ENCODE results near the gene TIPARP.
A peak's percentile ranks its signal among the peaks of the same experiment; 100 is the strongest.
"Not testable (repeated sequence)": the region's sequence is repeated elsewhere in the genome, so short reads cannot be mapped to it uniquely, and the experiment has no call there.

Gene TIPARP

DNA sequence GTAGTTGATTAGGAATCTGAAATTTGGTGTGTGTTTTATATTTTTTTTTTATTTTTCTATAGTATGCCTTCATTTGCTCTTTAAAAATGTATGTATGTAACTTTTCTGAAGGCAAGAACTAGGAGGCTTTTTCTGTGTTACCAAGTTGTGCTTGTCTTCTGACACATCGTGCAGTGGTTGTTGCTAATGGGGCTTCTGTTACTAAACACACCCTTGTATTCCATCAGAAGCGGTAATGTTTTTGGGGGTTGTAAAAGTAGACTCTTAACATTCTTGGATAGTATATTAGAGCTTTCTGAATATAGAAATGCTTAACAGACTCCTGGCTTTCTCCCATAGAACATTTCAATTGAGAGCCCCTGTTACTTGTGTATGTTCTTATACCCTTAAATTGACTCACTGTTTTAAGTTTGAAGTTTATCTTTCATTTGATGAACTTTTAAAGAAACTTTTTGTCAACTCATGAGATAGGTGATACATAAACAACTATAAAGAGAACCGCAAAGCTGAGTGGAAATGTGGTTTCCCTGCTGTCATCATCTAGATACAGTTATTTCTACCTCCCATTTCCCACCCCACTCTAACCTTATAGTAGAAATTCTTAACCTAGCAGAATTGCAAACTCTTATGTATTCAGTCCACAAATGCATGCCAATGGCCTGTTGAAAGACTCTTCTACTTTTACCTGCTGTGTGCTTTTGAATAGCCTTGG lies 2.5 kb downstream of the TIPARP start:
- DNase-seq (ENCODE audit: low read depth): peak; percentile 27

DNA sequence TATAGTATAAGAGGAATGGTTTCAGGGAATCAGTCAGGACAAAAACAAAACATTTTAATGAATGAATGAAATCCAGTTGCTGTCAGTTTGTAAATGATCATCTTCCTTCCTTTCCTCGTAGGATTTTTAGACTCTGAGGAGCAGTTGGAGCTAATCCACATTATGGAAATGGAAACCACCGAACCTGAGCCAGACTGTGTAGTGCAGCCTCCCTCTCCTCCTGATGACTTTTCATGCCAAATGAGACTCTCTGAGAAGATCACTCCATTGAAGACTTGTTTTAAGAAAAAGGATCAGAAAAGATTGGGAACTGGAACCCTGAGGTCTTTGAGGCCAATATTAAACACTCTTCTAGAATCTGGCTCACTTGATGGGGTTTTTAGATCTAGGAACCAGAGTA lies 3.1 kb downstream of the TIPARP start:
- DNase-seq (ENCODE audit: low read depth): no peak

DNA sequence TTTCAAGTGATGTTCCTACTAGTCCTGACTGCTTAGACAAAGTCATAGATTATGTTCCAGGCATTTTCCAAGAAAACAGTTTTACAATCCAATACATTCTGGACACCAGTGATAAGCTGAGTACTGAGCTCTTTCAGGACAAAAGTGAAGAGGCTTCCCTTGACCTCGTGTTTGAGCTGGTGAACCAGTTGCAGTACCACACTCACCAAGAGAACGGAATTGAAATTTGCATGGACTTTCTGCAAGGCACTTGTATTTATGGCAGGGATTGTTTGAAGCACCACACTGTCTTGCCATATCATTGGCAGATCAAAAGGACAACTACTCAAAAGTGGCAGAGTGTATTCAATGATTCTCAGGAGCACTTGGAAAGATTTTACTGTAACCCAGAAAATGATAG lies 3.8 kb downstream of the TIPARP start:
- DNase-seq (ENCODE audit: low read depth): no peak

DNA sequence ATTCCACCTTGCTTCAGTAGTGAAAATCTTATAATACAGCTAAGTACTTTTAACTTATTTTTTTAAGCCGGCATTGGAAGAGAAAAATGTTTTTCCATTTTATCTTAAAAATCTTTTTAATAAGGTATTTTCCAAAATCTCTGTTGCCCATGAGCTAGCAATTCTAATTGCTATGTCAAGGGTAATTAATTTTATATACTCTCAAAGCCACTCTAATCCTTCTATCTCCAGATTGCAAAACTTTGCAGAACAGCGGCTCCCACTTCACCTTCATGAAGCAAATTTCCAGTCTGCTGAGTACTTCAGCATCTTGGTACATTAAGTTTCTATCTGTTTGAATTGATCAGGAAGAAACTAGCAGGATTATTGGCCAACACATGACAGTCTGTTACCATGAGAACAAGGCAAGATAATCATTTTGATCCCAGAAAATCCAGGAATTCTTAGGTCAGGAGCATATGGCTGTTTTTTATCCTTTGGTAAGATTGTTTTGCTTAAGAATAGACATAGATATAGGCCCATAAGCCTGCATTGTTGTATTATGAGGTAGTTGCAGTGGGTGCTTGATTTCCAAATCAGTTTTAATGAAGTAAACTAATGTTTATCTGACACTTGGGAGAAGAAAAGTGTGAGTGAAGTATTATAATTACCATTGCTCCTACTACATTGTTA lies 6.0 kb downstream of the TIPARP start:
- no peak for DNase-seq (ENCODE audit: low read depth)

DNA sequence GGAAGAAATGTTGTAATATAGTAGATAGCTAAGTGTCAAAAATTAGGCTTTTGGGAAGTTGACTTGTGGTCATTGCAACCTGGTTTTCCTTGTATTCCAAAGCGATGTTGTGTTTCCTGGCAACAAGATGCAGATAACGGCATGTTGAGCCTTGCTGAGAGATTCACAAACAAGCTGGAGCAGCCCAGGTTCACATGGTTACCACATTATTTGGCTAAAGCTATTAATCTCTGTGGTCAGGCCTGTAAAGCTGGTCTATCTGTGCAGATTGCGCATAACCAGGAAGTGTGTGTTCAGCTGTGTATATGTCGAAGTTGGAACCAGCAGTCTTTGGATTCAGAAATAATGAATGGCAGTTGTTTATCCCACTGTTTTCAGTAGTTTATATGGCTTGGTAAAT lies 6.6 kb downstream of the TIPARP start:
- no peak for DNase-seq (ENCODE audit: low read depth)

DNA sequence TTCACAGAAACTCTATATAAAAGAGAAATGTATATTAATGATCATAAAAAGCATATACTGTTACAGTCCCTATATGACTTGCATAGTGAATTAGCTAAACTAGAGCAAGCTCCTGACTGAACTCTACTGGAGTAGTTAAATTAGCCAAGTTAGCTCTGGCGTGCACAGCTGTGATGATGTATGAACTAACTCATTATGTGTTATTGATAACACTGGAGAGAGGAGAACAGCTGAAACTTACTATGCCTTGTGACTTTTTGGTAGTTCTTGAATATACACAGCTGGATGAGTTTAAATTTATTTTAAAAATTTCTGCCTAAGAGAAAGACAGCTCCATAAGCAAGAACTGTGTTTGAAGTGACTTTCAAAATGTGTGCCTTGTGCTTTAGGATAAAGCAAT lies 8.1 kb downstream of the TIPARP start:
- no peak for DNase-seq (ENCODE audit: low read depth)

DNA sequence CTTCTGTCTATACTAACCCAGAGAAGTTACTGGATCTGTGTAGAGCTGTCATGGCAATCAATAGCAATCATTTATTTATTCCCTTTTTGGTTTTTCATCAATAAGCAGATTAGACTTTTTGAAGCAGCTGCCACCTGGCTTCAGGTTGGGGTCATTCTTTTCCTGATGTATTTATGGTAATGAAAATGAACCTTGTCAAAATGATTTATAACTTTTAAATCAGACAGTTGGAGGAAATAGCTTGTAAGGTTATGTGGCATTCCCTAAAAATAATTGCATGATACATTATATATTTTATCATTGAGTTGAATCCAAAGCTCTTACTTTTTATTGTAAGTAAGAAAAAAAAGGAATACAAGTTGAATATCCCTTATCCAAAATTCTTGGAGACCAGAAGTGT lies 8.6 kb downstream of the TIPARP start:
- no peak for DNase-seq (ENCODE audit: low read depth)

DNA sequence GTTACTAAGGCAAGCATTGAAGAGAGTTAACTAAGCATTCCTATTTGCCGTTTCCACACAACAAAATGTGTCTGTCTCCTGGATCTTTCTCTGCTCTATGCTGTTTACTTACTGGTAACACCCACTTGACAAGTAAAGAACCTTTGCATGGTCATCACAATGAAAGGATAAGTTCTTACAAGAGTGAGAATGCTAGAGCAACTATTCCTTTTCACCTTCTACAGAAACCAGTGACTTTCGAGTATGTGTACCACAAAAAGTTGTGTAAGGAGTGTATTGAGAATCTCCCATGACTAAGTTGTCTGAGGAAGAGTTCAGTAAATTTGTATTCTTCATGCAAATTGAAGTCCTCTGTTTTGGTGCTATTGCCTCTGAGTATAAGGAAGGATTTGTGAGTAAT lies 10.8 kb downstream of the TIPARP start:
- DNase-seq (ENCODE audit: low read depth): no peak

DNA sequence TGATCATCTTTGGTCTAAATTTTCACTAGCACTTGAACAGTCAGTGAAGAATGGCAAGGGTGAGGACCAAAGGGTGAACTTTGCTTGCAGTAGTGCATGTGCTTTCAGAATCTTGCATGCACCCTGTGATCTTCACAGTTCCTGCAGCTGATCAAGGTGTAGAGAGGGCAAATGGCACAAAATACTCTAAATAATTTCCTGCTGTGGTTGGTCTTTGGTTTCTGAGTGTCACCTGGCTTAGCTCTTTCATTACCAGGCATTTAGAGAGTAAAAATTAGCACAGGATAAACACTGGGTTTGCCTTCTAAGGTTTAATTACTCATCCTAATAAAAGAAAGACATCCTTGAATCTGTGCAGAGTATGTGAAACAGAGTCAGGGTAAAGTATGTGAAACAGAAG lies 11.4 kb downstream of the TIPARP start:
- DNase-seq (ENCODE audit: low read depth): no peak

DNA sequence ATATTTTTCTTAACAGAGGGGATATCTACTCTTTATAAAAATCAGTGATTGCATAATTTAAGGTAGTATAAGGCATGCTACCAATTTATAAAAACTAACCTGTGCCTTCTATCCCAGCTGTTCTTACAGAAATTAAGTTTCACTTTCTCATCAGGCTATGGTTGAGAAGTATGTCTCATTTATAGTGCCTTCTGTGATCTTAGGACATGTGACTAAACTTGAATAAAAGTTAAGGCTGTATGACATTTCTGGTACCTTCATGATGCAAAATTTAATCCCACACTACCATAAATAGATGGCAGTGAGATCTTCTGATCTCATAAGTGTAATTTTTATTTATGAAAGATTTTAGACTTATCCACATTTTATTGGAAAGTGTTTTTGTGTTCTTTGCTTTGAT lies 12.6 kb downstream of the TIPARP start:
- no peak for DNase-seq (ENCODE audit: low read depth)

DNA sequence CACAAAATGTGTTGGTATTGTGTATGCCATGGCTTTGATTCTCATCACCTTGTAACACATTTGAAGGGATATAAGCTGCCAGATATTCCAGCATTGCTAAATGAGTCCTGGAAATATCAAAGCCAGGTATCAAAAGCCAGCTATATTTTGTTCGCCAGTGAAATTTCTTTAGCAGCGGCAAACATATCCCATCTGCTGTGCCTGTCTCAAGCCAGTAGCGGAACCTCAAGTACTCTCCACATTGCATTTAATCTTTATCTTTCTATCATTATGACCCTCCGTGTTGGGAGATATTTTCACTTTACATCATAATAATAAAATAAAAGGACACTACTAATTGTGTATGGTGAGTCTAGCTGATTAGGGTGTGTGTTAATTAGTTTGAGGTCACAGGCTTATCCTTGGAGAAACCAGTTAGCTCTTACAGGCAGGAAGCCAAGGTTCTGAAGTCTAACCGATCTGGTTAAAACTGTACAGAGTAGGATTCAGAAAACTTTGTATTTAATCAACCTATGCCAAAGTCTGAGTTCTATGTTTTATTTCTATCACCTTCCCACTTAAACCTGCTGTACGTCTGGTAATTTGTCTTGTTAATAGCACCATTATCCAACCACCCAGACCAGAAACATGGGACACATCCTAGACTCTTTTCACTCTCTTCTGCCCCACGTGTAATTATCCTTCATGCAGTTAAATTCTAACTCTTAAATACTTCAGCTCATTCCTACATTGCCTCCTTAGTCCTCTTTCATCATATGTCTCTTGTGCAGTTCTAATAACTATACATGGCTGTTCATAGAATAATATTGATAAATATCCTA lies 14.5 kb downstream of the TIPARP start:
- DNase-seq (ENCODE audit: low read depth): no peak

DNA sequence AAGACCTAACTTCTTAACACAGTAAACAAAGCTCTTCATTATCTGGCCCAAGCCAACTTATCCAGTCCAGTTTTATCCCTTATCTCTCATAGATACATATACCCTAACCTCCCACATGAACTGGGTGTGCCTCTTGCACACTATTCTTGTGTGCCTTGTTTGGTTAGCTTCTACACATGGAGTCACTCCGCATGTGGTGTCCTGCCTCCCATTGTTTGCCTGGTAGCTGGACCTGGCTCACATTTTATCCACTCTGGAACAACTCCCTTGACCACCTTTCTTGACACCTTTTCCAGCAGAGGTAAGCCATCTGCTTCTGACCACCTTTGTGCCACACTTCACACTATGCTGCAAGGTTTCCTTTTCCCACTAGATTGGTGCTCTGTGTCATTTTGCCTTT lies 15.2 kb downstream of the TIPARP start:
- no peak for DNase-seq (ENCODE audit: low read depth)

DNA sequence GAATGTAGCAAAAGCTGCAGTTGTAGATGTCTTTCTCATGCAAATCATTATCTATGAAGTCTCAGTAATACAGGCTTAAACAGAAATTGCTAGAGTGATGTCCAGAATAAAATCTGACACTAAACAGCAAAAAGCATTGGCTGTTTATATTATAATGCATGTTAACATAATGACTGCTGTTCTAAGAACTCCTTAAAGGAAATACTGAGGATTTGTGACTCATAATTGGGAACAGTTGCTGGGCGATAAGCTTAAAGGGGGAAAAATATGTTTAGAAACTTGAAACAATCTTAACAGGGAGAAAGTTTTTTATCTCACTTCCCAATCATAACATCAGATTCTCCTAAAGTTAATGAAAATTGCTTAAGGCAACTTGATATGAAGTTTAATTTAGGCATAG lies 17.5 kb downstream of the TIPARP start:
- no peak for DNase-seq (ENCODE audit: low read depth)

DNA sequence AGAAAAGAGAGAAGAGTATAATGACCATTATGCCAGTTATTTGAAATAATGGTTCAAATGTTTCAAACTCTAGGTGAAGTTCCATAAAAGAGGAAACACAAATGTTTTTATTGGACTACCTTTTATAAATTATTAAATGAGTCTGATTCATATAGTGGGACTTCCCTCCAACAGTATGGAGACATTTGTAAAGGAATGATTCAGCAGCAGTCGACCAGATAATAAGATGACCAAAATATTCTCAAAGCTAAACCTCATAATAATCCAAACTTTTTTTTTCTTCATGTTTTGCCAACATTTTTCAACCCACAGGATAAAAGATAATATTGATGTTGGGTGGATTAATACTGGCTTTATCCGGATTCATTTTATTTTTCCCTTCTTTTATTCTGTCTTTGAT lies 18.8 kb downstream of the TIPARP start:
- no peak for DNase-seq (ENCODE audit: low read depth)

DNA sequence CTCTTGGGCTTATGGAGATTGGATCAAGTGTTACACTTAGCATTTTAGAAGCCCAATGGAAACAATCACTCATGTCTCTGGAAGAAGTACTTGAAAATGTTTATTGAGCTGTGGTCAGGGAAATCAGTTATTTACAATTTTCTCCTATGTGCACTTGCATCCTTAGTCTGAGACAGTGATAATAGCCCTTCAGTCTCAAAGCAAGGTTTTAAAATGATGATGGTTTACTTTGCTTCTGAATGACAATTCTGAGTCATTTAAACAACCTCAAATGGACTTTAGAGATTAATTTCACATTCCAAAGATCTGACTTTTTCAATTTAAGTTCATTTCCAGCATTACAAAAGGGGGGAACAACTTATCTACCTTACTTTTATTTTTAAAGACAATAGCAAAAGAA lies 20.1 kb downstream of the TIPARP start:
- no peak for DNase-seq (ENCODE audit: low read depth)

DNA sequence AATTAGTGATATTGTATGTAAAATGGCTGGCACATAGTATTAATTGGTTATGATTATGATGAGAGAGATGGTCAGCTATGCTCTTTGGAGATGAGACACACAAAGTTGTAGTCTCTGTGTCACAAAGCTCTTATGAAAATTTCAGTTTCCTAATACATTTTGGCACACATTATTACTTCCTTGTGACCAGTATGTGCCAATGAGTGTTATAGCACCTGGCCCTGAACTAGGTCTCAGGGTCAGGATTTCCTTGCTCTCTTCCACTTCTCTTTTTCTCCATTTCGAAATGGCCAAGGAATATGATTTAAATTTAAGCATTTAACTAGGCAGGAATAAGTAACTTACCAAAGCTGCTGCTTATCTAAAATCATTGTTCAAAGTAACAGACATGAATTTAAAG lies 28.0 kb downstream of the TIPARP start:
- DNase-seq (ENCODE audit: low read depth): no peak

DNA sequence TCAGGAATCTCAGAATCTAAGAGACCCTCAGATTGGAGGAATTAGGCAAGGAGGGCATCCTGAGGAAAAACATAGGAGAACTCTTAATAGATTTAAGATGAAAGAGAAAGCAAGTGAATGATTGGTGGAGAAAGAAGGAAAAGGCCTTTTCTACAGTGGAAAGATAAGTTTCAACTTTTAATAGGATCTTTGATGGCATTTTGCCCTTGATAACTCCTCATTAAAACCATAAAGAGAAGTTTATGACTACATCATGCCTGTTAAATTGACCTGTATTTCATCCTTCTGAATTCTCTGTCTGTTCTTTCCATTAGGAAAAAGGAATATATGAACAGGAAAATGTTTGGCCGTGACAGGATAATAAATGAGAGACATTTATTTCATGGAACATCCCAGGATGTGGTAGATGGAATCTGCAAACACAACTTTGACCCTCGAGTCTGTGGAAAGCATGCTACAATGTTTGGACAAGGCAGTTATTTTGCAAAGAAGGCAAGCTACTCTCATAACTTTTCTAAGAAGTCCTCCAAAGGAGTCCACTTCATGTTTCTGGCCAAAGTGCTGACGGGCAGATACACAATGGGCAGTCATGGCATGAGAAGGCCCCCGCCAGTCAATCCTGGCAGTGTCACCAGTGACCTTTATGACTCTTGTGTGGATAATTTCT lies 30.1 kb downstream of the TIPARP start:
- no peak for DNase-seq (ENCODE audit: low read depth)

DNA sequence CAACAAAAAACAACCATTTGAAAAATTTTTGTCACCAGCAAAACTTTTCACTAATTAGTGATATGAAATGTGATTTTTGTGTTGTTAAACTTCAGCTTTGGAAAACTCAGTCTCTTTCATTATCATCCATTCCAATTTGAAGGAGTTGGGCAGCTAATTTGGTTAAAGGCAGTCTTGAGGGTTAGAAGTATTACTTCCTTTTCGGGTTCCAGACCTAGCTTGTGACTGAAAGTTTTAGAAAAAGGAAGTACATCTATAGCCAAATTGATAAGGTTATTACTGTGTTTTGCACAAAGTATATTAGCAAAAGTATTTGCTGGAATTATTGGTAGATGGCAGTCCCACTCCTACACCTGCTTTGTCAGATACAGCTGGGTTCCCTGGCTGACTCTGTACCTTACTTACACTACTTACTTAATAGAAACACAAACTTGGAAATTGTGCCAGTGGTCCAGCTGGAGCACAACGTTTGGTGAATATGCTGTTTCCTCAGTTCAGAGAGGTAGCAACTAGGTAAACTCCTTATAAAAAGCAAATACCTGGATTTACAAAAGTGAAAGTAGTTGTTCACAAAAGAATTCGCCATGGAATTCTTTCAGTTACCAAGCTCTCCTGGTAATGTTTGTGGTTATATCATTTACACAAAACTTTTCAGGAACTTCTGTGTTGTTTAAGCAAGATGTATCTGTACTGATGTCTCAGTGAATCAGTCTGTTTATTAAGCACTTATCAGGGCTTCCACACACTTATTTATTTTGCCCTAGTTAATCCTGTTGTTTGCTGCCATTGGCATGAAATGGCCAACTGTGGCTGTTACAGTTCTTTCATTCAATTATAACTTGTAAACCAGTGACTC lies 31.6 kb downstream of the TIPARP start:
- DNase-seq (ENCODE audit: low read depth): no peak

DNA sequence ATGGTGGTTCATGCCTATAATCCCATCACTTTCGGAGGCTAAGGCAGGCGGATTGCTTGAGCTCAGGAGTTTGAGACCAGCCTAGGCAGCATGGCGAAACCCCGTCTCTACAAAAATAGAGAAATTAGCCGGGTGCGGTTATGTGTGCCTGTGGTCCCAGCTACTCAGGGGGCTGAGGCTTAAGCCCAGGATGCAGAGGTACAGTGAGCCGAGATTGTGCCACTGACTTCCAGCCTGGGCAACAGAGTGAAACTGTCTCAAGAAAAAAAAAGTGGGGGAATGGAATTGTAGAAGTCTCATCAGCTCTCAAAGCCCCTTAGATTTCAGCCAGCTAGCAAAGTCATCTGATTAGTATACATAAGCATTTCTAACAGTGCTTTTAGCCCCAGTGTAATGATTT lies 33.2 kb downstream of the TIPARP start:
- no peak for DNase-seq (ENCODE audit: low read depth)

DNA sequence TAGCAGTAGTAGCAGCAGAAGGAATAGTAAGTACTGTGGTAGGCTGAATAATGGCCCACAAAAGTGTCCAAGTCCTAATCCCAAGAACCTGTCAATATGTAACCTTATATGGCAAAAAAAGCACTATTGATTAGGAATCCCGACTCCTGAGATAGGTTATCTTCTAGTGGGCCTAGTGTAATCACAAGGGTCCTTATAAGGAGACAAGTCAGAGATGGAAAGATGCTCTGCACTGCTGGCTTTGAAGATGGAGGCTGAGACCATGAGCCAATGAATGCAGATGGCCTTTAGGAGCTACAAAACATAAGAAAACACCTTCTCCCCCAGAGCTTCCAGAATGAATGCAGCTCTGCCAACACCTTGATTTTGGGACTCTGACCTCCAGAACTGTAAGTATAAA lies 36.0 kb downstream of the TIPARP start:
- DNase-seq (ENCODE audit: low read depth): no peak

DNA sequence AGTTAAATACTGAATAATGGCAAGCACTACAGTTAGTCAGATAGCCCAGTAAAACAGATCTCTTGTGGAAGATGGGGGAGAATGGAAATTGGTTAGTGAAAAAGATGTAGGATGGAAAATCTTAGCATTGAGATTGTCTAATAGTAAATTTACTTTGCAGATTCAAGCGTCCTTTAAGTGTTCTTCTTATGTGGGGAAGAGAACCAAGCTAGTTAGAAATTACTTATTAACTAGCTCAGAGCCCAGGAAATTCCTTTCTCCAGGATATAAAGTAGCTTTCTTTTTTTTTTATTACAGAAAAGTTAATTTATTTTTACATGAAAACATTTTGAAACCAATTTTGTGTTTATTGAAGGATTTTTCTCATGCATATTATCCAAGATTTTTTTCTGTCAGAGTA lies 36.7 kb downstream of the TIPARP start:
- no peak for DNase-seq (ENCODE audit: low read depth)

DNA sequence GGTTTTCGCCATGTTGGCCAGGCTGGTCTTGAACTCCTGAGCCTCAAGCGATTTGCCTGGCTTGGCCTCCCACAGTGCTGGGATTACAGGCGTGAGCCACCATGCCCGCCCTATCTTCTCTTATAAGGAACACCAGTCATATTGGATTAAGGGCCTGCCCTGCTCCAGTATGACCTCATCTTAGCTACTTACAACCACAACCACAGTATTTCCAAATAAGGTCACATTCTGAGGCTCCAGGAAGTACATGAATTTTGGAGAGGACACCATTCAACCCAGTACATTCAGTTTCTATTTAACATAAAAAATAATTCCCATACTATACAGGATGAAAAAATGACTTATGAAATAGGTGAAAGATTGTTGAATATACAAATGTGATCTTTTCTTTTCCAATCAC lies 37.6 kb downstream of the TIPARP start:
- DNase-seq (ENCODE audit: low read depth): not testable (repeated sequence)
